ENCODE data around the gene RBBP6. TPM values are rescaled to one million over a fixed set of nuclear protein-coding genes. Genes with fewer than 3 reads are reported as not detected.

RBBP6 gene
- total RNA-seq, 1 donor from 2014 or later: 38.5 TPM

- TF ChIP-seq CTCF (IDR thresholded peaks at IDR 0.05): no peak
- no peak for TF ChIP-seq POLR2A (IDR thresholded peaks at IDR 0.05)
- no peak for TF ChIP-seq POLR2AphosphoS5 (IDR thresholded peaks at IDR 0.05; ENCODE audit: insufficient read depth in 1 of 2, low read depth in 1 of 2)
- H3K9me3 ChIP-seq: no peaks in the 10 kb centered on the region
- H3K36me3 ChIP-seq: no peaks in the 10 kb centered on the region
- DNase-seq (ENCODE audit: extremely low spot score in 2 of 2): no peak
- intact Hi-C loops (cut with DNase I): no loop called here
- H3K4me1 ChIP-seq: no peaks in the 10 kb centered on the region
- no peak overlapping the region for H3K4me3 ChIP-seq
- no peak overlapping the region for H3K27ac ChIP-seq
- H3K27me3 ChIP-seq: no peaks in the 10 kb centered on the region
These were observed 41.9 kb upstream of the RBBP6 start for GRCh38 chr16:24497440-24497839.

GRCh38 chr16:24499193-24499814 is 40.1 kb upstream of the RBBP6 start:
- H3K4me1 ChIP-seq: no peaks in the 10 kb centered on the region
- TF ChIP-seq CTCF (IDR thresholded peaks at IDR 0.05) (no peak), POLR2AphosphoS5 (IDR thresholded peaks at IDR 0.05; ENCODE audit: insufficient read depth in 1 of 2, low read depth in 1 of 2) (no peak), POLR2A (IDR thresholded peaks at IDR 0.05) (no peak)
- intact Hi-C loops (cut with DNase I): no loop called here
- no peak for DNase-seq (ENCODE audit: extremely low spot score in 2 of 2)
- no peaks in the 10 kb centered on the region for H3K9me3 ChIP-seq
- no peaks in the 10 kb centered on the region for H3K27me3 ChIP-seq
- H3K4me3 ChIP-seq: no peak overlapping the region
- no peak overlapping the region for H3K27ac ChIP-seq
- H3K36me3 ChIP-seq: no peaks in the 10 kb centered on the region

- H3K4me1 ChIP-seq: no peaks in the 10 kb centered on the region
- DNase-seq (ENCODE audit: extremely low spot score in 2 of 2): no peak
- H3K27me3 ChIP-seq: no peaks in the 10 kb centered on the region
- H3K4me3 ChIP-seq: no peak overlapping the region
- no peaks in the 10 kb centered on the region for H3K36me3 ChIP-seq
- no peak for TF ChIP-seq POLR2AphosphoS5 (IDR thresholded peaks at IDR 0.05; ENCODE audit: insufficient read depth in 1 of 2, low read depth in 1 of 2)
- peak; percentile 56 to 70 (median 59) for TF ChIP-seq CTCF (IDR thresholded peaks at IDR 0.05)
- intact Hi-C loops (cut with DNase I): no loop called here
- H3K9me3 ChIP-seq: no peaks in the 10 kb centered on the region
- H3K27ac ChIP-seq: no peak overlapping the region
These were observed 34.7 kb upstream of the RBBP6 start for GRCh38 chr16:24504472-24505345.

GRCh38 chr16:24505959-24506358 is 33.4 kb upstream of the RBBP6 start:
- TF ChIP-seq POLR2AphosphoS5 (IDR thresholded peaks at IDR 0.05; ENCODE audit: insufficient read depth in 1 of 2, low read depth in 1 of 2) (no peak), CTCF (IDR thresholded peaks at IDR 0.05) (no peak), POLR2A (IDR thresholded peaks at IDR 0.05) (no peak)
- no peak overlapping the region for H3K4me3 ChIP-seq

More at GRCh38 chr16:24505959-24506358, 33.4 kb upstream of the RBBP6 start:
- Histone ChIP-seq H3K9me3 (no peaks in the 10 kb centered on the region), H3K4me1 (no peaks in the 10 kb centered on the region), H3K27me3 (no peaks in the 10 kb centered on the region), H3K27ac (no peak overlapping the region), H3K36me3 (no peaks in the 10 kb centered on the region)
- DNase-seq (ENCODE audit: extremely low spot score in 2 of 2): no peak
- intact Hi-C loops (cut with DNase I): no loop called here
